H1 (cell line): Measurements from ENCODE around the gene MBOAT1.

Experiments
- BRCA1 ChIP-seq: IDR thresholded peaks from 2 replicates; pipeline ENCODE4 v1.6.1; 2012; ENCODE audit warnings: low read depth, low read length, improper control_type of control experiment
- CTCF ChIP-seq, 3 experiments: IDR thresholded peaks; 1 replicate in 2 of 3; 2 replicates in 1 of 3; pipeline versions ENCODE4 v1.5.1 to v1.6.1; 2011; ENCODE audit warnings: low read length in 3 of 3, mild to moderate bottlenecking in 3 of 3, inconsistent platforms in 2 of 3, low read depth in 1 of 3, moderate library complexity in 1 of 3; ENCODE audit not compliant: insufficient read depth in 1 of 3; ENCODE audit errors: control extremely low read depth in 1 of 3
- MAFK ChIP-seq: IDR thresholded peaks from 2 replicates; pipeline ENCODE4 v1.6.1; 2012; ENCODE audit warnings: low read depth, mild to moderate bottlenecking, improper control_type of control experiment, low read length
- POLR2A ChIP-seq, 2 experiments: IDR thresholded peaks; 1 replicate in 1 of 2; 2 replicates in 1 of 2; pipeline ENCODE4 v1.6.1; 2011; ENCODE audit warnings: low read depth in 2 of 2, low read length in 2 of 2, mild to moderate bottlenecking in 2 of 2; ENCODE audit errors: control extremely low read depth in 1 of 2

GRCh38 chr6:20229881-20230280 lies 17.6 kb upstream of the MBOAT1 start:
- TF ChIP-seq CTCF (IDR thresholded peaks at IDR 0.05; ENCODE audit: control extremely low read depth in 1 of 3, insufficient read depth in 1 of 3, low read depth in 1 of 3, low read length in 3 of 3) = no peak
- no peak for TF ChIP-seq BRCA1
- TF ChIP-seq POLR2A (IDR thresholded peaks at IDR 0.05; ENCODE audit: control extremely low read depth in 1 of 2, low read depth in 2 of 2, low read length in 2 of 2) = no peak
- TF ChIP-seq MAFK = no peak
